Loucy (cell line): ENCODE data around the gene ELAC1.

Experiments
- H2AFZ ChIP-seq: fragments of 200-600 bp; sonication (generic); 2 replicates; pipeline ENCODE4 v1.6.0; 2016; ENCODE audit warnings: antibody characterized with exemption, mild to moderate bottlenecking, low read length, moderate library complexity
- H3F3A ChIP-seq: fragments of 200-600 bp; 2 replicates; pipeline ENCODE4 v1.6.0; 2016; ENCODE audit warnings: antibody characterized with exemption, low read depth, mild to moderate bottlenecking
- H3K27me3 ChIP-seq: fragments of 200-600 bp; sonication (generic); 2 replicates; pipeline ENCODE4 v1.6.1; 2014; ENCODE audit warnings: low read length, mild to moderate bottlenecking; ENCODE audit not compliant: insufficient read depth, poor library complexity, severe bottlenecking
- H3K36me3 ChIP-seq: fragments of 200-600 bp; sonication (generic); 2 replicates; pipeline ENCODE4 v1.6.1; 2016; ENCODE audit warnings: low read length; ENCODE audit not compliant: insufficient read depth
- H3K4me1 ChIP-seq: fragments of 200-600 bp; sonication (generic); 2 replicates; pipeline ENCODE4 v1.5.1; 2014; ENCODE audit warnings: low read length, mild to moderate bottlenecking; ENCODE audit not compliant: insufficient read depth, poor library complexity, severe bottlenecking
- H3K4me2 ChIP-seq: fragments of 200-600 bp; sonication (generic); 2 replicates; pipeline ENCODE4 v1.6.0; 2014; ENCODE audit warnings: antibody characterized with exemption, low read length, low read depth, mild to moderate bottlenecking; ENCODE audit not compliant: poor library complexity, severe bottlenecking
- H3K4me3 ChIP-seq: fragments of 200-600 bp; sonication (generic); 2 replicates; pipeline ENCODE4 v1.5.1; 2014; ENCODE audit warnings: low read length, mild to moderate bottlenecking, mixed read lengths; ENCODE audit not compliant: poor library complexity, severe bottlenecking
- H3K79me2 ChIP-seq: fragments of 200-600 bp; sonication (generic); 2 replicates; pipeline ENCODE4 v1.6.1; 2014; ENCODE audit warnings: low read length; ENCODE audit not compliant: insufficient read depth
- H3K9ac ChIP-seq: fragments of 200-600 bp; sonication (generic); 2 replicates; pipeline ENCODE4 v1.6.0; 2014; ENCODE audit warnings: mild to moderate bottlenecking, low read depth, low read length, moderate library complexity; ENCODE audit not compliant: poor library complexity, severe bottlenecking
- H3K9me2 ChIP-seq: fragments of 200-600 bp; sonication (generic); replicated peaks from 2 replicates; pipeline ENCODE4 v1.6.1; 2016; ENCODE audit warnings: low read depth, low read length, mixed read lengths
- H3K9me3 ChIP-seq: fragments of 200-600 bp; sonication (generic); 2 replicates; pipeline ENCODE4 v1.6.1; 2014; ENCODE audit warnings: mild to moderate bottlenecking, antibody characterized with exemption, low read length, low read depth; ENCODE audit not compliant: insufficient read depth
- H4K20me1 ChIP-seq: fragments of 200-600 bp; sonication (generic); 2 replicates; pipeline ENCODE4 v1.6.0; 2014; ENCODE audit warnings: antibody characterized with exemption, low read length, mild to moderate bottlenecking; ENCODE audit not compliant: insufficient read depth, poor library complexity, severe bottlenecking
- EZH2phosphoT487 ChIP-seq: fragments of 200-600 bp; IDR thresholded peaks from 2 replicates; pipeline ENCODE4 v1.6.1; 2018; ENCODE audit warnings: antibody characterized with exemption, mild to moderate bottlenecking, moderate library complexity, borderline replicate concordance
- TF ChIP-seq, protein P1 (sequence below): fragments of 200-600 bp; sonication (generic); conservative IDR thresholded peaks from 2 replicates; pipeline ENCODE4 v1.5.1; 2014; ENCODE audit warnings: mild to moderate bottlenecking, antibody characterized with exemption, low read length

The ELAC1 gene

DNA sequence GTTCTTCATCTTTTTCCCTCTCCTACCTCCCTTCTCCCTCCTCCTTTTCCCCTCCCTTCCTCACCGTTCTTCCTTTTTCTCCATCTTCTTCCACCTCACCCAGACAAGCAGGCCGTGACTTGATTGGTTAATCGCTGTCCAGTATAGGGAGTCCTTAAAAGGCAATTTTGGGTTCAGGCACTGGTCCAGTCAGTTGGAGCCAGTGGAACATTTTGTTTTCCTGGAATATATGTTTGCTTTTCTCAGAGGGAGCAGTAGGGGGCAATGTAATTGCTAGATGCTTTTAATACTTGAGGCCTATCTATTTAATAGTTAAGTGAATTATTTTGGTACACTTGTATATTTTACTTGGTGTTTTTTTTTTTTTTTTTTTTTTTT lies 15.0 kb downstream of the ELAC1 start:
- H3K4me1 ChIP-seq = no peaks in the 10 kb centered on the region
- no peak overlapping the region for H3K9ac ChIP-seq
- no peak overlapping the region for H2AFZ ChIP-seq
- no peaks in the 10 kb centered on the region for H3K9me2 ChIP-seq
- H3K4me2 ChIP-seq = no peak overlapping the region
- no peaks in the 10 kb centered on the region for H3F3A ChIP-seq
- TF ChIP-seq EZH2phosphoT487 = no peak
- TF ChIP-seq, protein P1, sequence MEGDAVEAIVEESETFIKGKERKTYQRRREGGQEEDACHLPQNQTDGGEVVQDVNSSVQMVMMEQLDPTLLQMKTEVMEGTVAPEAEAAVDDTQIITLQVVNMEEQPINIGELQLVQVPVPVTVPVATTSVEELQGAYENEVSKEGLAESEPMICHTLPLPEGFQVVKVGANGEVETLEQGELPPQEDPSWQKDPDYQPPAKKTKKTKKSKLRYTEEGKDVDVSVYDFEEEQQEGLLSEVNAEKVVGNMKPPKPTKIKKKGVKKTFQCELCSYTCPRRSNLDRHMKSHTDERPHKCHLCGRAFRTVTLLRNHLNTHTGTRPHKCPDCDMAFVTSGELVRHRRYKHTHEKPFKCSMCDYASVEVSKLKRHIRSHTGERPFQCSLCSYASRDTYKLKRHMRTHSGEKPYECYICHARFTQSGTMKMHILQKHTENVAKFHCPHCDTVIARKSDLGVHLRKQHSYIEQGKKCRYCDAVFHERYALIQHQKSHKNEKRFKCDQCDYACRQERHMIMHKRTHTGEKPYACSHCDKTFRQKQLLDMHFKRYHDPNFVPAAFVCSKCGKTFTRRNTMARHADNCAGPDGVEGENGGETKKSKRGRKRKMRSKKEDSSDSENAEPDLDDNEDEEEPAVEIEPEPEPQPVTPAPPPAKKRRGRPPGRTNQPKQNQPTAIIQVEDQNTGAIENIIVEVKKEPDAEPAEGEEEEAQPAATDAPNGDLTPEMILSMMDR = peak; percentile 53
- no peaks in the 10 kb centered on the region for H3K27me3 ChIP-seq
- no peaks in the 10 kb centered on the region for H3K79me2 ChIP-seq
- no peak overlapping the region for H3K4me3 ChIP-seq
- H3K36me3 ChIP-seq = no peaks in the 10 kb centered on the region; the same call in 1 of the 2 replicates
- no peaks in the 10 kb centered on the region; the same call in 1 of the 2 replicates for H3K9me3 ChIP-seq
- H4K20me1 ChIP-seq = no peaks in the 10 kb centered on the region

DNA sequence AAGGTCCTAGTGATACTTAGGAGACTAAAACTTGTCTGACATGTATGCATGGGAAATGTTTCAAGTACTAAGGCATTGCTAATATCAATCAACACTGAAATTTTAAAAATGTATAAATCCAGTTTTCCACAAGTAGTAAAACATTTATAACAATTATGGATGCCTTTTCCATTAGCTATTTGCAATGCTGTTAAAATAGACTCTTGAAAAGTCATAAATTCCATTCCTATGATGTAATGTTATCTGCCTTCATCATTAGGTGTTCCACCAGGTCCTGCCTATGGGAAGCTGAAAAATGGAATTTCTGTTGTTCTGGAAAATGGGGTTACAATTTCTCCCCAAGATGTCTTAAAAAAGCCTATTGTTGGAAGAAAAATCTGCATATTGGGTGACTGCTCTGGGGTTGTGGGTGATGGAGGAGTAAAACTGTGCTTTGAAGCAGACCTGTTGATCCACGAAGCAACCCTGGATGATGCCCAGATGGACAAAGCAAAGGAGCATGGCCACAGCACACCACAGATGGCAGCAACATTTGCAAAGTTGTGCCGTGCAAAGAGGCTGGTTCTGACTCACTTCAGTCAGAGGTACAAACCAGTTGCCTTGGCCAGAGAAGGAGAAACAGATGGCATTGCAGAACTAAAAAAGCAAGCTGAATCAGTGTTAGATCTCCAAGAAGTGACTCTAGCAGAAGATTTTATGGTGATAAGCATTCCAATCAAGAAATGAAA lies 18.7 kb downstream of the ELAC1 start:
- Histone ChIP-seq H3K4me2 (no peak overlapping the region), H3K27me3 (no peaks in the 10 kb centered on the region), H2AFZ (no peak overlapping the region), H3K79me2 (no peaks in the 10 kb centered on the region), H4K20me1 (no peaks in the 10 kb centered on the region), H3K36me3 (no peaks in the 10 kb centered on the region; the same call in 1 of the 2 replicates), H3K4me1 (no peaks in the 10 kb centered on the region), H3K4me3 (no peak overlapping the region), H3K9ac (no peak overlapping the region), H3K9me2 (no peaks in the 10 kb centered on the region), H3K9me3 (no peaks in the 10 kb centered on the region), H3F3A (no peaks in the 10 kb centered on the region)
- no peak for TF ChIP-seq EZH2phosphoT487
- TF ChIP-seq, protein P1 = no peak

DNA sequence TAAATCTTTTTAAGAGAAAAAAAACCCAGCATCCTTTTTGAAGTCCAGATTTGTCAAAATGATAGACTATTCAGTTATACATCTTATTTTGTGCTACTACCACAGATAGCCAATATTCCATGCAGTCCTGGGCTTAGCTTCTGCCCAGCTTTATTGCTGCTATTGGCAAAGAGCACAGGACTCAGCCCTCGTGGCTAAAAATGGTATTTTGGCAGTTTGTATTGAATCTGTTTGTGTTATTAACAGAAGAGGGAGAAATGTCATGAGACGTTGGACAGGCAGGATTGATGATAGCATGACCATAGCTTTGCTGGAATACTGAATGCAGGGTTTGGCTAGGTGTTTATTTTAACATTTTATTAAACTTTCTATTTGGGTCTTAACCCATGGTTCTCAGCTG lies 19.4 kb downstream of the ELAC1 start:
- no peaks in the 10 kb centered on the region for H3K79me2 ChIP-seq
- H3K9me2 ChIP-seq = no peaks in the 10 kb centered on the region
- H3K27me3 ChIP-seq = no peaks in the 10 kb centered on the region
- no peaks in the 10 kb centered on the region for H4K20me1 ChIP-seq
- H3K9me3 ChIP-seq = no peaks in the 10 kb centered on the region
- TF ChIP-seq, protein P1 = no peak
- TF ChIP-seq EZH2phosphoT487 = no peak
- no peaks in the 10 kb centered on the region; the same call in 1 of the 2 replicates for H3K36me3 ChIP-seq
- H3K4me3 ChIP-seq = no peak overlapping the region
- no peak overlapping the region for H3K4me2 ChIP-seq
- no peaks in the 10 kb centered on the region for H3F3A ChIP-seq
- no peaks in the 10 kb centered on the region for H3K4me1 ChIP-seq
- no peak overlapping the region for H2AFZ ChIP-seq
- H3K9ac ChIP-seq = no peak overlapping the region
